ENCODE measurements around the gene METTL24.
"Not testable (repeated sequence)": the region's sequence is repeated elsewhere in the genome, so short reads cannot be mapped to it uniquely, and the experiment has no call there.

The METTL24 gene

DNA sequence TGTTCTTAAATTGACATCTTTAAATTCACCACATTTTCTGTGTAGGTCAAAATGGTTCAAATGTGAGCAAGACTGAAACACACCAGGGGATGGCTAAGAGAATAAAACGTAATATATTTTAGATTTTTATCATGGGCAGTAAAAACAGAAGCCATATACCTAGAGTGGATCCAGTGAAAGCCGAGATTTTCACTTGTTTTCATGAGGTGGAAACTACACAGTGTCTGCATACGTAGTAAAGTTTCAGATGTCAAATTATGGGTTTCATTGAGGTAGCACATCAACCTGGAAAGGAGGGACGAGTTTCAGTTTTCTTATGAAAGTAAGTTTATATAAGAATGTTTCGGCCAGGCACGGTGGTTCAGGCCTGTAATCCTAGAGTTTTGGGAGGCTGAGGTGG, 25.9 kb downstream of the METTL24 start:
- no peak for DNase-seq

DNA sequence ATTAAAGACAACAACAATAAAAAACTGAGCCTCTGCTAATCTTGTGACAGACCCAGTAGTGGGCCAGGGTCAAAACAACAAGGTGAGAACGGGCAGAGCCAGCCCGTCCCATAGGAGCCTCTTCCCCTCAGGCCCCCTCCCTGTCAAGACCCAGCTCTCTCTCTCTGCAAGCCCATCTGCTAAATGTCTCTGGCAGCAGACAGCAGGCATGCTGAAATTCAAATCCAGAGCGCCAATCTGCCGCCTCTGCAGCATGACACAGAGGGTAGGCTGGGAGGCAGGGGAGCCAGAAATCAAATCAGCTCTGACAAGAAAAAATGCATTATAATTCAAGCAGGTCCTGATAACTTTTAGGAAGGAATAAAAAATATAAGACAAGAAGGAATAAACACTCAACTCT, 26.3 kb downstream of the METTL24 start:
- DNase-seq = no peak

DNA sequence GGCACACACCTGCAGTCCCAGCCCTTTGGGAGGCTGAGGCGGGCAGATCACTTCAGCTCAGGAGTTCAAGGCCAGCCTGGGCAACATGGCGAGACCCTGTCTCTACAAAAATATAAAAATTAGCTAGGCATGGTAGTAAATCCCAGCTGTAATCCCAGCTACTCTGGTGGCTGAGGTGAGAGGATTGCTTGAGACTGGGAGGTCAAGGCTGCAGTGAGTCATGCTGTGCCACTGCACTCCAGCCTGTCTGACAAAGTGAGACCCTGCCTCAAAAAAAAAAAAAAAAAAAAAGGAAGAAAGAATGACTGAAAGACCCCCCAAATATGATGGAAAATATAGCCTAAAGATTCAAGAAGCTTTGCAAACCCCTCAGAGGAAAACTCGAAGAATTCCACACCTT, 26.8 kb downstream of the METTL24 start:
- no peak for DNase-seq

DNA sequence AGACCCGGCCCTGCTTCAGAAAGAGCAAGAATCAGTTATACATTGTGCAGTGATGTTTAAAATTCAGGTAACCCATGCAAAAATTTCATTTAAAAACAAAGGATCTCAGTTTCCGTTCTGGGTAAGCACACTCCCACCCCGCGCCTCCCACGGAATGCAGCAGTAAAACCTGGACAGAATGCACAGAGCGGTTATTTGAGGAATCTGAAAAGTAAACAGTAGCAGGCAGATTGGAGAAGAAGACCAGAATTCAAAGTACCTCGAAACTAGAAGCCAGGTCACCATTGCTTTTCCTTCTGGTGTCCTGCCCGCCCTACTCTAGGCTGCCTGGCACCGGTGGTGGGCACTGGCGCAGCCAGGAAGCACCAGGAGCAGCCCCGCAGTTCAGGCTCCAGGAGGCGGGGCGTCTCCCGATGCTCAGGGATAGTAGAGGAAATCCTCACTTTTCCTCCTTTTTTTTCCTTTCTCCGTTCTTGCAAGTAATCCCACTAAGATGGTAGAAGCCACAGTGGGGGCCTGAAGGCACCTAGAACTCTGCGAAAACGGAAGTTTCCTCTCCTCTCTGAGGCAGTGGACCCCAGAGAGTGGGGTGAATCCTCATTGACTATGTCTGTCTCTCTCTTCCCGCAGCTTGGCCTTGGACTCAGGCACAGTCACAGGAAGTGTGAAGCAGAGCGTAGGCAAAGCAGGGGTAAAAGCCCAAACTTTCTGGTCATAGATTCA, 28.3 kb downstream of the METTL24 start:
- no peak for DNase-seq

DNA sequence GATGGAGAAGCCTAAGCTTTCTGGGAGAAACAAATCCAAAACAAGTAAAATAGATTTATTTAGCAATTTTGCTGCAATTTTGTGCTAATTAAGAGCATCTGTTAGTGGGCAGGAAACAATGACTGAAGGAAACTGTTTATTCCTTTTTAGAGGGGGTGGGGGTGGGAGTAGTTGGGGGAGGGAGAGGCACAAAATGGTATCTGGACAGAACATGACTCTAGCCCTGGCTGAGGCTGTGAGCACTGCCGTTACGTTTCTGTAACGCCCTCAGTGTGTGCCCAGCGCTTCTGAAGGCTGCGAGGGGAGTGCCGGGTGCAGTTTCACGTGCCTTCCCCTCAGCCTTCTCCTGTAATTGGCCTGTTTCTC, 28.8 kb downstream of the METTL24 start:
- DNase-seq = no peak

DNA sequence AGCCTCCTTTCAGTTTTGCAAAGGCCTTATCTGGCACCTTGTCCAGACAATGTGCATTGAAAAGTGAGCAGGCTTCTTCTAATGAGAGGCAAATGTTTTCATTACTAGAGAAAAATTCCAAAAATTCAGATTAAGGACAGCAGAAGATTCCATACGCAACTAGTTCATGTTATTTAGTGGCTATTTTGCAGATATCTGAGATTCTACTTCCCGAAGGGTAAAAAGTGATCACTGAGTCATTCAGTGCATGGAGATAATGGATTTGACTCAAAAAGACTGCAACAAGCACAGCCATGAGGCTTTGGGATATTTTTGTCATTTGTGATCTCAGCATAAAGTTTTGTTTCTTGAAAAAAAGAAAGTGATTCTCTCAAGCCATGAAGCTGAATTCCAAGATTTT, 29.9 kb downstream of the METTL24 start:
- DNase-seq = no peak

DNA sequence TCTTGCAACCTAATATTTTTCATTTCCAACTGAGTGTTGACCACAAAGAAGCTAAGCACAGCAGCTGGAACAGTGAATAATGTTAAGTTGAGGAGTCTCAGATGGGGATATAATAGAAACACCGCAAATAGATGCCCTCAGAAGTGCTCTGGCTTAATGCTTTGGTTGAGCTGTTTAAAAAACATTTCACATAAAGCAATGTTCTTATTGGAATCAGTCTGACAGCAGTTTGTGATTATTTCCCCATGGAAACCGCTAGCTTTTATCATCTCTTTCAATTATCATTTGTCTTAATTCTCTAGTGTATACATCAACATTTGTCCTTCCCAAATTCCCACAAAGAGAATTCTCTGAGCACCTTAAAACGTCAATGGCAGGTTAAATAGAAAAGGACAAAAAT, 30.8 kb downstream of the METTL24 start:
- no peak for DNase-seq

DNA sequence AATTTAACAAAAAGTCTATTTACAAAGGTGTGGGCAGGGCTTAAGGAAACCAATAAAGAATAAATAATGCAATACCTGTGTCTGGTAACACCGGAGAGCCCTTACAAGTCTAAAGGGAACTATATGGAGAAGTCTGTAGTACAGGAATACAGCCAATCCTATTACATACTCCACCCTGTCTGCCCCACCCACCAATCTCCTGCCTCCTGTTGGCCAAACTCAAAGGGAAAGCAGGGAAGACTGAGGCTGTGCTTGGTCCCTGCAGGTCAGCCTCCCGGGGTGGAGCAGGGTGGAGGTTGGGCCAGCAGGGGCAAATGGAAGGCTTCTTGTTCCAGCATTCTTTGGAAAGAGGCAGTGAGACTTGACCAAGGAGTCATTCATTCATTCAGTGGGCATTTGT, 31.5 kb downstream of the METTL24 start:
- no peak for DNase-seq

DNA sequence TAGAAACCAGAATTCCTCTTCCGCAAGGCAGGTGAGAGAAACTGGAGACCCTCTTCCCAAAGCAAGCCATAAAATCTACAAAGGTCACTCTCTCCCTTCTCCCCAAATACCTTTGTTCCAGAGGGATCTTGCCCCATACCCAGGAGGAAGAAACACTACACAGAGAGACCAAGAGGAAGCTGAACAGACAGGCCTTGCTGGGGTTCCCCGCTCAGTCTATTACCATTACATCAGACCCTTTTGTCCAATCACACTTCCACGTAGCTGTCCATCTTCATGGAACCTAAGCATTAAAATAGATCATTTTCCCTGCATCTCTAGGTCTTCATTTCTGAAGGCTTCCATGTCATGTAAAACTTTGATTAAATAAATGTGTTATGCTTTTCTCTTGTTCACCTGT, 32.1 kb downstream of the METTL24 start:
- no peak for DNase-seq

DNA sequence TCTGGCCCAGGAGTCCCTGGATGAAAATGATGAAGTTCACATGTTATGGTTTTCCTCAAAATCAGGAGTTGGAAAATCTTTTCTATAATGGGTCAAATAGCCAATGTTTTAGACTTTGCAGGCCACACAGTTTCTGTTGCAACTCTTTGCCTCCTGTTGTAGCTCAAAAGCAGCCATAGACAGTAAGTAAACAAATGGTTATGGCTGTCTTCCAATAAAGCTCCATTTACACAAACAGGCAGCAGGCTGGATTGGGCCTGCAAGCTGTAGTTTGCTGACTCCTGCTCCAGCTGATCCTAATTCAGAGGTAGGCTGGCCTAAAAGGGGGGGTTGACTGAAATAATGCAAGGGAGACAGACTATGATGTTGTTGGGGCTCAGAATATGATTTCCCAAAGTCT, 33.0 kb downstream of the METTL24 start:
- DNase-seq = no peak

DNA sequence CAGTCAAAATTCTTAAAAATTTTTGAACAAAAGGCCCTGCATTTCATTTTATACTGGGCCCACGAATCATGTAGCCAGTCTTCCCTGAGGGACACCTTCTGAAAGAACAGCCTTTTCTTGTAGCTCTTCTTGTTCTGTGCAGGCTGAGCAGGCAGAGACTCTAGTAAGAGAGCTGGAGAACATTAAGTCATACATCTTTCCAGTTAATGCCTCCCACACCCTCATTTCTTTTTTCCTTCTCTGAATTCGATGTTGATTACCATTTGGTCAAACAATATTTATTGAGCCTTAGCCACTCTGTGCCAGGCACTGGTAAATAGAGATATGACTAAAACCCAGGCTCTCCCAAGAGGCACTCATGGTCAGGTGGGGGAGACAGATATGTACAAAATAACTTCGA, 33.6 kb downstream of the METTL24 start:
- no peak for DNase-seq

DNA sequence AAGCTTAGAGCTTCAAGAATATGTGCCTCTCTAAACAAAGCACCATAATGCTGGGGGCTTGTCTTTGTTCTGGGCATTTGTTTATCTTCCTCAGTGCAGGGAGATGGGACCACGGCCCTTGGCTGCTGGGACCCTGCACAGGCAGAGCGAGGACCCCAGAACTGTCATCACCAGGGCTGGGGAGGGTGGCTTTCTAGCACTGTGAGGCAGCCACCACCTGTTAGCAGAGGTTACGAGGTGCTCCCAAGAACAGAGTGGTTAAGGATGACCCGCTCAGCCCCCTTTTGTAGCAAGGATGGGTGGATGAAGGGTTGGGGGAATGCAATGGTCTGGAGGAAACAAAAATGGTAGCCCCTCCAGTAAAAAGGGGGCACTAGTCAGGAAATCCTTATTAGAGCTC, 34.9 kb downstream of the METTL24 start:
- no peak for DNase-seq

DNA sequence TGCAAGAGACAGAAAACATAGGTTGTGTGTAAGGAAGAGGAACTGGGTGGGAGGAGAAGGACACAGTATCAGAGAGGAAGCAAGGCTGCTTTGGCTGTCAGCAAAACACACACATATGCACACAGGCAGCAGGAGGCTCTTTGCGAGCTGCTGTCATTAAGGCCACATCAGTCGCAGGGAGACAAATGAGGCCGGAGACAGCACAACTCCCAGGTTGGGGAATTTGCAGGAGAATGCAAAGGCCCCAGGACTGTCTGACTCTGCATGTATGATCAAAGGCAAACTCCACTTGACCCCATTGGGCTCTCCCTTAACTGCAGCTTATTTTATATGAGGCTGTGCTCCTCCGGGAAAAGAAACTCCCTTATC, 35.3 kb downstream of the METTL24 start:
- DNase-seq = no peak

DNA sequence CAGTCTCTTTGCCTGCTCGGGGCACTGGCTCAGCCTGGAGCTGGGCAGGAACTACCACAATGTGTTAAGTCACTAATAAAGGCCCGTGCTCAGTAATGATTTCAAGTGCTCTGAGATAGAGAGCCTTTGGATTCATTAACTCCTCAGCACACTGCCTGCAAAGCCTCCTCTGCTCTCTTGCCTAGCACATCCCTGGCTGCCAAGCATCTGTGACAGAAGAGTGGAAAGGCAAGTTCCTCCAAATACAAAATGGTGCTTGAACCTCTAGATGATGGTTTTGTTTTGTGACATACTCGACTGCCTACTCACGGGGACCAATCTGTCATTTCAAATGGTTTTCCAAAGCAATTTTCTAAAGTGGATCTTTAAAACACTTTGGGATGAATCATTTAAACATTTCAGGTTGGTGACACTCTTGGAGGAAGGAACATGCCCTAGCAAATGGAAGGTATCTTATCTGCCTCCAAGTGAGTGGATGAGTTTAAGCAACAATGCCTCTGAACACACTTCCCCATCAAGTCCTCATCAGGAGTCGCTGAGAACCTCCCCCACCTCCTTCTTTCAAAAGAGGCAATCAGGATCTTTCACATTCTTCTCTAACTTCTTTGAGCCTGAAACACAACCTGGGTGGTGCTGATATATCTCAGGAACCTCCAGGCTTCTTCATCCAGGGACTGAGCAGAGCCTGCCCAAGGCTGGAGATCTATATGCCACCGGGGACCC, 35.8 kb downstream of the METTL24 start:
- no peak for DNase-seq

DNA sequence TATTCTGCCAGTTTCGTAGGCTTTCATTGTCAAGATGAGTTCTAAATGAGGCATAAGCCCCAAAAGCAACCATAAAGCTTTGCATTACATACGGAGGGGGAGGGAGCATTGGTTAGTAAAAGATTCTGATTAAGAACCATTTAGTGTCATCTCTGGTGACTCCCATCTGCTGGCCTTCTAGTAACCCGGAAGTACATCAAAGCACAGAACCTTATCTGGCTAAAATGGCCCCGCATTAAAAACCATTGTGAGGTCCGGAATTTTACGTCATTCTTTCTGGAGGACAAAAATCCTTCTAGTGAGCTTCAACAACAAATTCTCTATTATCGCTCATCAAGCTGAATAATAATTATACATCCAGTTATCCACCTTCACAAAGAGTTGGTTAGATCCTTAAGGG, 37.8 kb downstream of the METTL24 start:
- DNase-seq = no peak

DNA sequence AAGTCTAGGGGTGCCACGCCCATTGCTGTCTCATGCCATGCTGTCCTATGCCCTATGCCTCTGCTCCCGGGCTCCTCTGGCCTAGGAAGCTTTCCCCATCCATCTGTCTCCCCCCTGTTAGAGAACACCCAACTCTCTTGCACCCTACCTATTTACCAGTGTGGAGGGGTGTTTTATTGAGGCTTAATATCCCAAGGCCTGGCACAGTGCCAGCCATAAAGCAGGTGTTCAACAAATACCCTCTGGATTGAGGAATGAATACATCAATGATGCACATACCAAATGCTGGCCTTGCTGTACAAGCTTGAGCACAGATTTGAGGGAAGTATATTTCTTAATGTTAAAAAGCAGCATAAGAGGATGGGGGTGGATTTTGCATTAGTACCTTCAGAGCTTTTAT, 38.3 kb downstream of the METTL24 start:
- DNase-seq = no peak

DNA sequence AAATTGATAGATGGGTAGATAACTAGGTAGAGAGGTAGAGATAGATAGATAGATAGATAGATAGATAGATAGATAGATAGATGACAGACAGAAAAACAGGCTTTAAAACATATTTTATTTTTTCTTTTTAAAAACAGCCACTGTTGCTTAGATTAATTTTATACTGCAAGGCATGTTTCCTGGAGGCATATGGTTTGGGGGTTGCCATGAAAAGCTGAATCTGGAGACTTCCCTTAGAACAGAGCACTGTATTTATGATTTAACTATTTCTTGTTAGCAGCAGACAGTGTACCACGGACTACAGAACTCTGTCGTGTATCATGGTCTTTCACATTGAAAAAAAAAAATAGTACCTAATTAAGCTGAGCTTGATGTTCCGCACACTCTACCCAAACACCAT, 38.8 kb downstream of the METTL24 start:
- no peak for DNase-seq

DNA sequence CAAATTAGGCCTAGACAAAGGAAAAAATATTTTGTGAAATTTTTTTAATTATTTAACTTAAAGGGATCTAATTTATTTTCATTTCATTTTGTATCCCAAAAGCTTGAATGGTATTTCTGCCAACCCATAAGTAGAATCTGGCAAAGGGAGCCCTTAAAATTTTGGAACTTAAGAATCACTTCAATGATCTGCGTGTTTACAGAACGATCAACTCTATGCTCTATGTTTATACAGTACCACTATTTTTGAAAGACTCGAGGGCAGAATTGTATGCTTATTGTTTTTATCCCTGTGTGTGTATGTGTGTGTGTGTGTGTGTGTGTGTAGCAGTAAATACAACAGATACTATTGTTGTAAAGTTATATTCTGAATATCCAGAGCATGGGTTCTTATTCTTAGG, 39.2 kb downstream of the METTL24 start:
- DNase-seq = no peak

DNA sequence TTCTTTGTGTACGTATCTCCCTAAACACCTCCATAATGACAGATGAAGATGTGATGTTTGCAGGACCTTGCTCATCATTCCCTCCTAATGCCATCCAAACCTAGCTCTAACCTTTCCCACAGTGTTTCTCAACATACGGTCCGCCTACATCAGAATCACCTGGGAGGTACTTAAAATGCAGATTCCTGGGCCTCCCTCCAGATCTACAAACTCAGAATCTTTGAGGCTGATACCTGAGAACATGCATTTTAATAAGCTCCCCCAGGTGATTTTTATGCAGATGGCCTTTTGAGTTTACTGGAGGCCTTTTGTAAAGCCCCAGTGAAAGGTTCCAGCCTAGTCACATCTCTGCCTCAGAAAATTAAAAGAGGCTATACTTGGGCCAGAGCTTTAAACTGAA, 40.5 kb downstream of the METTL24 start:
- no peak for DNase-seq

DNA sequence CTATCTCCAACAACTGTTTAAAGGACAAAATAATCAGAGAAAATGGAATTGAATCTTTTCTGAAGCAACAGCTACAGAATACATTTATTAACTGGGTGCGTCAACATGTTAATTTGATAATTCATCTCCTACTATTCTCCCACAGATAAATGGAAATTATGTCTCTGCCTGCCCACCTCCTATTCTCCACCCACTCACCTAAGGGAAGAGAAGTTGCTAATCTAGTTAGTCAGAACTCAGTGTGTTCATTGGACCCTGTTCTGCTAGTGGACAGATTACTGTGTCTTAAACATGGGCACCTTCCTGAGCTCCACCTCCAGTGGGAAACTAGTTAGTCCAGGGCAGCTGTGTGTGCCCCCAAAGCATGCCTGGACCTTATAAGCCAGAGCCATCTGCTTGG, 41.0 kb downstream of the METTL24 start:
- no peak for DNase-seq

DNA sequence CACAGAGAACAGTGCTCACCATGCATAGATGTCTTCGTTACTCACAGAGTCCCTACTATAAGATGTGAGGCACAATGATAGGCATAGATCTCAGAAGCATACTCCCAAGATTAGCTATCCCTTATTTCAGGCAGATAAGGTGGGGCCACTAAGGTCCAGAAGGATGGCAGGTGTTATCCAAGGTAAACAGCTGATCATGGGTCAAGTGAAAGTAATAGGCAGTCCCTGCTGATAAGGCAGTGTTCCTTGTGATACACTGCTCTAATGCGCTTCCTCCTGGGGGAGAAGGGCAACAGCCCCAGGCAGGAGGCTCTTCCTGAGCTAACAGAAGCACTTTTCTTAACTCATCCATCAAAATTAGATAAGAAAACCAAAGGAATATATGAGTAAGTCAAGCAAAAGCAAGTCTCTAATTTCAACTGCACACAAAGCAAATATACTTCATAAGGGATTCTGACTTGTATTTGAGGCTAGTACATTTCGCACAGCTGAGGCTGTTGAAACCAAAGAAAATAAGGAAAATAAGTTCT, 42.2 kb downstream of the METTL24 start:
- DNase-seq = no peak

DNA sequence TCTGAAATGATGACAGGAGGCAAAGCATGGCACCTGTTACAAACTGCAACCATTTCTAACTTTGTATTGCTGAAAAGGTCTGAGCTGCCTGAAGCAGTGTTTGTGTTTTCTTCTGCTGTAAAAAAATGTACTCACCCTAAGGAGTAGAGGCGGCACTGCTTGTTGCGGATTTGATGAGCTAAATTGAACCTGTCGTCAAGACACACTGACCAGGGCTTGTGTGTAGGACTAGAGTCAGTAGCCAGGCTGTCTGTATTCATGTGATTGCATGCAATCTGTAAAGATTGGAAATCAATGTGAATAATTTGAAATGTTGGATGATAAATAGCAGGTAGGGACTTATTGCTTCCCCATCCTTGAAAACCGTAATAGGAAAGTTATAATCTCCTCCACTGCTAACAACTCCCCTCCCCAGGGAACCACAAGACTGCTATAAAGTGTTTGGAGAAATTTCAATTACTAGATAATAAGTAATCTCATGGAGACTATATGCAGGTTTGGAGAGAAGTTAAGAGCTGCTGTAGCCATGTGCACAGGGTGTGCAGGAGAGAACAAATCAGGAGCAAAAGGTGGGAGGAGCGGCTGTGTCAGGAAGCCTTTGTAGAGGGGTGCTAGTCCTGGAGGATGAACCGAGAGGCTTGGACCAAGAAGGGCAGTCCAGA, 42.8 kb downstream of the METTL24 start:
- DNase-seq = no peak

DNA sequence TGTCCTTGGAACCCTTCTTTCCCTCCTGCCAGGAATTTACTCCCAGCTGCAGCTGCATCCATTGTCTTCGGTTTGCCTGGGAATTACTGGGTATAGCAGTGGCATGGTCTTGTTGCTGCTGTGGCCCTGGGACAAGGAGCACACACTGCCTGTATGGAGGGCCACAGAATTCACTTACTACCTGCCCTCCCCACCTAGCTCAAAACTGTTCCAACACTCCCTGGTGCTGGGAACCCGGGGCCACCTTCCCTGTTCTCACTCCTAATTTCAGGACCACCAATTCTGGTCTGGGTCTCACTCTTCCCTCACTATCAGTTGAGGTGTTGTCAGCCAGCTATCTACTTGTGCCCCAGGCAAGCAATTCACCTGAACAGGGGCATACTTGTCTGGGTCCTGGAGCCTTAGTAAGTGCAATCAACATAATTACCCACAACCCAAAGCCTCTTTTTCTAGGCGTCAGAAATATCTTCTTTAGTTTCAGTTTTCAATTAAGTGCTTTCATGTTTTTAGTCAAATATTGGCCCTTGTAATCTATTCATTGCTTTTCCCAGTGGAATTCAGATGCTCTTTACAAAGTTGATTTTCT, 47.2 kb downstream of the METTL24 start:
- no peak for DNase-seq

DNA sequence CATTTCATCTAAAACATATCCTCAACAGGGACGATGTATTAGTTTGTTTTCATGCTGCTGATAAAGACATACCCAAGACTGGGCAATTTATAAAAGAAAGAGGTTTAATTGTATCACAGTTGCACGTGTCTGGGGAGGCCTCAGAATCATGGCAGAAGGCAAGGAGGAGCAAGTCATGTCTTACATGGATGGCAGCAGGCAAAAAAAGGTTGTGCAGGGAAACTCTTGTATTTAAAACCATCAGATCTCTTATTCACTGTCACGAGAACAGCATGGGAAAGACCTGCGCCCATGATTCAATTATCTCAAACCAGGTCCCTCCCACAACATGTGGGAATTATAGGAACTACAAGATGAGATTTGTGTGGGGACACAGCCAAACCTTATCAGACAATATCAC, 48.7 kb downstream of the METTL24 start:
- not testable (repeated sequence) for DNase-seq
